NCI-H526 treated with DMSO at 0.1 percent for 48 hours (cell line): Measurements from ENCODE around the gene TTC34.
"Not testable (repeated sequence)": the region's sequence is repeated elsewhere in the genome, so short reads cannot be mapped to it uniquely, and the experiment has no call there.

ENCODE experiments used
- DNase-seq: peaks from one replicate; lab custom pipeline; 2025; lab: John Stamatoyannopoulos, UW

TTC34 gene

GRCh38 chr1:2795926-2796325, 5.6 kb downstream of the TTC34 start:
- DNase-seq, result no peak

- DNase-seq, result no peak
Observed at GRCh38 chr1:2791027-2791760, 10.3 kb downstream of the TTC34 start.

- no peak for DNase-seq
Observed at GRCh38 chr1:2789986-2790581, 11.4 kb downstream of the TTC34 start.

GRCh38 chr1:2789164-2789985, 12.1 kb downstream of the TTC34 start:
- no peak for DNase-seq

GRCh38 chr1:2788506-2789163, 12.9 kb downstream of the TTC34 start:
- no peak for DNase-seq

- DNase-seq, result no peak
Observed at GRCh38 chr1:2787163-2787911, 14.2 kb downstream of the TTC34 start.

- DNase-seq, result no peak
Observed at GRCh38 chr1:2786329-2787162, 14.9 kb downstream of the TTC34 start.

- no peak for DNase-seq
Observed at GRCh38 chr1:2785631-2786328, 15.7 kb downstream of the TTC34 start.

- no peak for DNase-seq
Observed at GRCh38 chr1:2784854-2785630, 16.5 kb downstream of the TTC34 start.

- DNase-seq, result no peak
Observed at GRCh38 chr1:2783435-2784397, 17.8 kb downstream of the TTC34 start.

- DNase-seq, result no peak
Observed at GRCh38 chr1:2783069-2783434, 18.4 kb downstream of the TTC34 start.

- DNase-seq, result no peak
Observed at GRCh38 chr1:2781627-2782026, 19.9 kb downstream of the TTC34 start.

GRCh38 chr1:2778220-2778592, 23.3 kb downstream of the TTC34 start:
- no peak for DNase-seq

- no peak for DNase-seq
Observed at GRCh38 chr1:2777424-2778219, 23.9 kb downstream of the TTC34 start.

- not testable (repeated sequence) for DNase-seq
Observed at GRCh38 chr1:2775333-2775732, 26.2 kb downstream of the TTC34 start.

- not testable (repeated sequence) for DNase-seq
Observed at GRCh38 chr1:2768052-2768451, 33.4 kb downstream of the TTC34 start.

- DNase-seq, result not testable (repeated sequence)
Observed at GRCh38 chr1:2759433-2759832, 42.1 kb downstream of the TTC34 start.
